SKM-1 (cell line): ENCODE results near the gene SLC15A3.

Source experiments
- DNase-seq: peaks from one replicate; lab custom pipeline; 2025; ENCODE audit not compliant: unreplicated experiment; lab: John Stamatoyannopoulos, UW

Gene SLC15A3

DNA sequence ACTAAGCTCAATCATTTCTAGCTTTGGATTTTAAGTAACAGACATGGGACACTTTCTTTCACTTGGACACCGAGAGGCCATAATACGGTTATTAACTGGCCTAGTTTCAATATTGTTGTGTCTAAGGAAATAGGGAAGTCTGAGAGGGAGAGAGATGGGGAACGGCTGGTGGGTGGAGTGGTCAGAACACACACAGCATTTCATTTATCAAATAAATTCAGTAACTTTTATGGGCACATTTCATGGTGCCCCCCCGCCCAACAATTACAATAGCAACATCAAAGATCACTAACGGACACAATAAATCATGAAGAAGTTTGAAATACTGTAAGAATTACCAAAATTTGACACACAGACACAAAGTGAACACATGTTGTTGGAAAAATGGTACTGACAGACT lies 56.3 kb downstream of the SLC15A3 start:
- DNase-seq, result no peak

- no peak for DNase-seq
These were observed 60.8 kb downstream of the SLC15A3 start for GRCh38 chr11:60891103-60891741.

GRCh38 chr11:60890696-60891095 lies 61.3 kb downstream of the SLC15A3 start:
- no peak for DNase-seq

DNA sequence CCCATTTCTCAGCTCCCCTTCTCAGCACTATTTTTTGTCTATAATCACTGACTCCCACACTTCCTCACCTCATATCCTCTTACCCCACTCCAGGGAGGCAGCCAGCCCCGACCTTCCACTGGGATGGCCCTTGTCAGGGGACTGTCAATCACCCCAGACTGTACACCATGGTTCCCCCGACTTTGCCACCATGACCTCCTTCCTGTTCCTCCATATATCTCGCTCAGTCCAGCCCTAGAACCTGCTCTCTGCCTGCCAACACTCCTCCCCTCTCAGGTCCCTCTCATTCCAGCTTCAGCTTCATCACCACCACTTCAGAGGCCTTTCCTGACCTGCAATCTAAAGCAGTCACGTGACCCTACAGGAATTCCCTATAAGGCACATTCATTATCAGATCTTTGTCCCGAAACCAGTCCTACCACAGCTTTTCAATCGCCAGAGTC lies 62.1 kb downstream of the SLC15A3 start:
- no peak for DNase-seq

DNA sequence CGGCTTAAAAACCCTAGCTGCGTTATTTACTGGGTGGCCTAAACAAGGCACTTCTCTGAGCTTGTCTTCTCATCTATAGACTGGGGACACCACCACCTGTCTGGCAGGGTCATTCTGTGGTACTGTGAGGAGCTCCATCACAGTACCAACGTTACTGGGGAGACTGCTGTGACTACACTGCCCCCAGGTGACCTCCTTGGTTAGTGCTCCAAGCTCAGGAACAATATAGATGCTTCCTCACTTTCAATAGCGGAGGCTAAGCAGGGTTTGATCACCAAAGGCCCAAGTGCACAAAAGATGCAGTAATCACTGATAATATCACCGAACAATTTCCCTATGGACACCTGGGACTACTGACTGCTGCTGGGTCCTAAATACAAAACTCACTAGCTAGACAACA lies 64.4 kb downstream of the SLC15A3 start:
- DNase-seq, result peak; percentile 53
